Measurements from ENCODE around the gene MLIP. TPM values are rescaled to one million over a fixed set of nuclear protein-coding genes. Genes with fewer than 3 reads are reported as not detected.

Gene MLIP
- total and polyA plus RNA-seq, 2 of the 13 experiments (the other 11 are each of a cell fraction or from before 2014, with no cell fraction given) = 0.08 to 0.33 TPM

- no peaks in the 10 kb centered on the region for H3K36me3 ChIP-seq (replicated peaks in 1 of 2; ENCODE audit: control insufficient read depth in 1 of 2, insufficient read depth in 2 of 2, low read length in 2 of 2)
- in situ Hi-C loops (cut with HindIII; ENCODE audit: extremely low pct_ligation_motif_present, low pct_unique_long_range_greater_than_20kb) = no loop called here
- ChIA-PET CTCF (ENCODE audit: low intra/inter-chr PET ratio, low total read pairs) (no interaction called here), POLR2A (no interaction called here)
- no peaks in the 10 kb centered on the region for H4K20me1 ChIP-seq (ENCODE audit: insufficient read depth, low read length)
- no peak overlapping the region for H3K9ac ChIP-seq (ENCODE audit: insufficient read depth, low read depth, low read length)
- H3K4me1 ChIP-seq (ENCODE audit: insufficient read depth, low read length) = no peaks in the 10 kb centered on the region
- BruUV-seq (replicated peaks) = no TSS peak
- intact Hi-C loops (cut with micrococcal nuclease; ENCODE audit: unreplicated experiment) = no loop called here
- no peak overlapping the region for H3K4me2 ChIP-seq (ENCODE audit: low read depth, low read length)
- DNase-seq (ENCODE audit: low spot score) = no peak
- no peaks in the 10 kb centered on the region for H3K27me3 ChIP-seq (ENCODE audit: control insufficient read depth in 1 of 2, insufficient read depth in 2 of 2, low read length in 2 of 2)
- H3K27ac ChIP-seq (ENCODE audit: extremely low read length, insufficient read depth, low read length) = no peak overlapping the region
- TF ChIP-seq ZNF180 (CRISPR knock-in tag; IDR thresholded peaks at IDR 0.05; ENCODE audit: borderline replicate concordance, low read depth) = no peak
- TF ChIP-seq RCOR2 (CRISPR knock-in tag; IDR thresholded peaks at IDR 0.05) = no peak
- no peak for TF ChIP-seq CBX5 (CRISPR knock-in tag; IDR thresholded peaks at IDR 0.05; ENCODE audit: borderline replicate concordance)
- no peak for TF ChIP-seq HNRNPL (IDR thresholded peaks at IDR 0.05; ENCODE audit: low read depth, low read length)
- TF ChIP-seq ESRRA (CRISPR knock-in tag; IDR thresholded peaks at IDR 0.05; ENCODE audit: low read depth) = no peak
- TF ChIP-seq, protein P1, sequence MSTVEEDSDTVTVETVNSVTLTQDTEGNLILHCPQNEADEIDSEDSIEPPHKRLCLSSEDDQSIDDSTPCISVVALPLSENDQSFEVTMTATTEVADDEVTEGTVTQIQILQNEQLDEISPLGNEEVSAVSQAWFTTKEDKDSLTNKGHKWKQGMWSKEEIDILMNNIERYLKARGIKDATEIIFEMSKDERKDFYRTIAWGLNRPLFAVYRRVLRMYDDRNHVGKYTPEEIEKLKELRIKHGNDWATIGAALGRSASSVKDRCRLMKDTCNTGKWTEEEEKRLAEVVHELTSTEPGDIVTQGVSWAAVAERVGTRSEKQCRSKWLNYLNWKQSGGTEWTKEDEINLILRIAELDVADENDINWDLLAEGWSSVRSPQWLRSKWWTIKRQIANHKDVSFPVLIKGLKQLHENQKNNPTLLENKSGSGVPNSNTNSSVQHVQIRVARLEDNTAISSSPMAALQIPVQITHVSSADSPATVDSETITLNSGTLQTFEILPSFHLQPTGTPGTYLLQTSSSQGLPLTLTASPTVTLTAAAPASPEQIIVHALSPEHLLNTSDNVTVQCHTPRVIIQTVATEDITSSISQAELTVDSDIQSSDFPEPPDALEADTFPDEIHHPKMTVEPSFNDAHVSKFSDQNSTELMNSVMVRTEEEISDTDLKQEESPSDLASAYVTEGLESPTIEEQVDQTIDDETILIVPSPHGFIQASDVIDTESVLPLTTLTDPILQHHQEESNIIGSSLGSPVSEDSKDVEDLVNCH (CRISPR knock-in tag; IDR thresholded peaks at IDR 0.05) = no peak
- TF ChIP-seq, protein P2, sequence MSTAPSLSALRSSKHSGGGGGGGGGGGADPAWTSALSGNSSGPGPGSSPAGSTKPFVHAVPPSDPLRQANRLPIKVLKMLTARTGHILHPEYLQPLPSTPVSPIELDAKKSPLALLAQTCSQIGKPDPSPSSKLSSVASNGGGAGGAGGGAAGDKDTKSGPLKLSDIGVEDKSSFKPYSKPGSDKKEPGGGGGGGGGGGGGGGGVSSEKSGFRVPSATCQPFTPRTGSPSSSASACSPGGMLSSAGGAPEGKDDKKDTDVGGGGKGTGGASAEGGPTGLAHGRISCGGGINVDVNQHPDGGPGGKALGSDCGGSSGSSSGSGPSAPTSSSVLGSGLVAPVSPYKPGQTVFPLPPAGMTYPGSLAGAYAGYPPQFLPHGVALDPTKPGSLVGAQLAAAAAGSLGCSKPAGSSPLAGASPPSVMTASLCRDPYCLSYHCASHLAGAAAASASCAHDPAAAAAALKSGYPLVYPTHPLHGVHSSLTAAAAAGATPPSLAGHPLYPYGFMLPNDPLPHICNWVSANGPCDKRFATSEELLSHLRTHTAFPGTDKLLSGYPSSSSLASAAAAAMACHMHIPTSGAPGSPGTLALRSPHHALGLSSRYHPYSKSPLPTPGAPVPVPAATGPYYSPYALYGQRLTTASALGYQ (CRISPR knock-in tag; IDR thresholded peaks at IDR 0.05) = no peak
- TF ChIP-seq, protein P3, sequence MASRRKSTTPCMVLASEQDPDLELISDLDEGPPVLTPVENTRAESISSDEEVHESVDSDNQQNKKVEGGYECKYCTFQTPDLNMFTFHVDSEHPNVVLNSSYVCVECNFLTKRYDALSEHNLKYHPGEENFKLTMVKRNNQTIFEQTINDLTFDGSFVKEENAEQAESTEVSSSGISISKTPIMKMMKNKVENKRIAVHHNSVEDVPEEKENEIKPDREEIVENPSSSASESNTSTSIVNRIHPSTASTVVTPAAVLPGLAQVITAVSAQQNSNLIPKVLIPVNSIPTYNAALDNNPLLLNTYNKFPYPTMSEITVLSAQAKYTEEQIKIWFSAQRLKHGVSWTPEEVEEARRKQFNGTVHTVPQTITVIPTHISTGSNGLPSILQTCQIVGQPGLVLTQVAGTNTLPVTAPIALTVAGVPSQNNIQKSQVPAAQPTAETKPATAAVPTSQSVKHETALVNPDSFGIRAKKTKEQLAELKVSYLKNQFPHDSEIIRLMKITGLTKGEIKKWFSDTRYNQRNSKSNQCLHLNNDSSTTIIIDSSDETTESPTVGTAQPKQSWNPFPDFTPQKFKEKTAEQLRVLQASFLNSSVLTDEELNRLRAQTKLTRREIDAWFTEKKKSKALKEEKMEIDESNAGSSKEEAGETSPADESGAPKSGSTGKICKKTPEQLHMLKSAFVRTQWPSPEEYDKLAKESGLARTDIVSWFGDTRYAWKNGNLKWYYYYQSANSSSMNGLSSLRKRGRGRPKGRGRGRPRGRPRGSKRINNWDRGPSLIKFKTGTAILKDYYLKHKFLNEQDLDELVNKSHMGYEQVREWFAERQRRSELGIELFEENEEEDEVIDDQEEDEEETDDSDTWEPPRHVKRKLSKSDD (CRISPR knock-in tag; IDR thresholded peaks at IDR 0.05; ENCODE audit: low read depth) = no peak
- no peak for TF ChIP-seq BRD4 (CRISPR knock-in tag; IDR thresholded peaks at IDR 0.05)
- TF ChIP-seq GATA4 (IDR thresholded peaks at IDR 0.05; ENCODE audit: borderline replicate concordance, low read depth) = no peak
- TF ChIP-seq ATRX (CRISPR knock-in tag; IDR thresholded peaks at IDR 0.05; ENCODE audit: borderline replicate concordance) = no peak
- TF ChIP-seq, protein P4, sequence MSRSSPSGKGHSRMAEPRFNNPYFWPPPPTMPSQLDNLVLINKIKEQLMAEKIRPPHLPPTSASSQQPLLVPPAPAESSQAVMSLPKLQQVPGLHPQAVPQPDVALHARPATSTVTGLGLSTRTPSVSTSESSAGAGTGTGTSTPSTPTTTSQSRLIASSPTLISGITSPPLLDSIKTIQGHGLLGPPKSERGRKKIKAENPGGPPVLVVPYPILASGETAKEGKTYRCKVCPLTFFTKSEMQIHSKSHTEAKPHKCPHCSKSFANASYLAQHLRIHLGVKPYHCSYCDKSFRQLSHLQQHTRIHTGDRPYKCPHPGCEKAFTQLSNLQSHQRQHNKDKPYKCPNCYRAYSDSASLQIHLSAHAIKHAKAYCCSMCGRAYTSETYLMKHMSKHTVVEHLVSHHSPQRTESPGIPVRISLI (CRISPR knock-in tag; IDR thresholded peaks at IDR 0.05; ENCODE audit: borderline replicate concordance) = no peak
- TF ChIP-seq, protein P5, sequence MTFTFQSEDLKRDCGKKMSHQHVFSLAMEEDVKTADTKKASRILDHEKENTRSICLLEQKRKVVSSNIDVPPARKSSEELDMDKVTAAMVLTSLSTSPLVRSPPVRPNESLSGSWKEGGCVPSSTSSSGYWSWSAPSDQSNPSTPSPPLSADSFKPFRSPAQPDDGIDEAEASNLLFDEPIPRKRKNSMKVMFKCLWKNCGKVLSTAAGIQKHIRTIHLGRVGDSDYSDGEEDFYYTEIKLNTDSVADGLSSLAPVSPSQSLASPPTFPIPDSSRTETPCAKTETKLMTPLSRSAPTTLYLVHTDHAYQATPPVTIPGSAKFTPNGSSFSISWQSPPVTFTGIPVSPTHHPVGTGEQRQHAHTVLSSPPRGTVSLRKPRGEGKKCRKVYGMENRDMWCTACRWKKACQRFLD (CRISPR knock-in tag; IDR thresholded peaks at IDR 0.05; ENCODE audit: borderline replicate concordance) = no peak
- no peak overlapping the region for H3K4me3 ChIP-seq (replicated peaks in 1 of 3; ENCODE audit: insufficient read depth in 1 of 3, low read depth in 2 of 3, low read length in 3 of 3)
- FAIRE-seq = no peak
- H2AFZ ChIP-seq (ENCODE audit: low read length) = no peak overlapping the region
- no peaks in the 10 kb centered on the region for H3K9me3 ChIP-seq (ENCODE audit: low read length)
- H3K79me2 ChIP-seq (ENCODE audit: insufficient read depth, low read length) = no peaks in the 10 kb centered on the region
- ATAC-seq = no peak
Observed at GRCh38 chr6:54248319-54248718, 137.1 kb downstream of the MLIP start.
